HCT116 (cell line): ENCODE measurements around the gene OTULINL. TPM values are rescaled to one million over a fixed set of nuclear protein-coding genes. Genes with fewer than 3 reads are reported as not detected.

Source experiments
- ATAC-seq: fragments of 200-7000 bp; cut with Tn5 transposase; 2 replicates; pipeline ENCODE4 v1.9.1; 2020; ENCODE audit warnings: mild to moderate bottlenecking, moderate library complexity
- BruUV-seq: library from RNA; stranded (reverse); fragments of 400-500 nt; replicated peaks from 2 replicates; lab custom pipeline; 2021; lab: Mats Ljungman, UMichigan
- CTCF ChIA-PET: fragments of 300-600 bp; sonication (Branson Sonifier 250); formaldehyde crosslinking; loops from one replicate; lab custom pipeline; 2021; ENCODE audit warnings: antibody characterized with exemption; lab: Charles Lee
- POLR2A ChIA-PET: fragments of 300-600, 350-600 bp; sonication (Branson Sonifier 250); formaldehyde crosslinking; loops from one replicate; lab custom pipeline; 2021; ENCODE audit warnings: antibody characterized with exemption; lab: Charles Lee
- RAD21 ChIA-PET, 2 experiments: fragments of 300-600 bp; sonication (Branson Sonifier 250); formaldehyde crosslinking; loops; one replicate each; lab custom pipeline; 2023; ENCODE audit warnings: low total read pairs in 2 of 2; ENCODE audit not compliant: uncharacterized antibody in 2 of 2, unreplicated experiment in 2 of 2, low non-redundant PET in 1 of 2; lab: Charles Lee
- DNase-seq: peaks from one replicate; pipeline ENCODE4 v3.0.0-alpha.2; 2010; ENCODE audit warnings: low read depth, low spot score
- H2AFZ ChIP-seq: fragments of 200-600 bp; shearing (Covaris generic), sonication (generic); 2 replicates; pipeline ENCODE4 v1.6.1; 2017; ENCODE audit warnings: low read depth, mixed run types, mixed read lengths, antibody characterized with exemption, low read length; ENCODE audit not compliant: poor library complexity, severe bottlenecking
- H3K27ac ChIP-seq: 2 replicates; pipeline ENCODE4 v1.5.1; 2012; ENCODE audit warnings: low read depth, low read length
- H3K27me3 ChIP-seq: fragments of 200-600 bp; sonication (generic); 2 replicates; pipeline ENCODE4 v1.6.1; 2016; ENCODE audit warnings: mixed run types, low read length, mixed read lengths; ENCODE audit not compliant: insufficient read depth
- H3K36me3 ChIP-seq, 2 experiments: fragments of 200-500 bp in 1 of 2; fragments of 200-600 bp in 1 of 2; sonication (Bioruptor generic) in 1 of 2; sonication (generic) in 1 of 2; 2 replicates each; pipeline versions ENCODE4 v1.5.1 to v1.6.1; 2014 to 2016; ENCODE audit warnings: low read length in 2 of 2, inconsistent platforms in 1 of 2, mixed read lengths in 1 of 2, mixed run types in 1 of 2; ENCODE audit not compliant: insufficient read depth in 2 of 2, control insufficient read depth in 1 of 2
- H3K4me1 ChIP-seq, 2 experiments: fragments of 200-600 bp in 1 of 2; sonication (generic) in 1 of 2; 2 replicates each; pipeline versions ENCODE4 v1.5.1 to v1.6.1; 2012 to 2017; ENCODE audit warnings: low read length in 2 of 2, inconsistent platforms in 1 of 2, mild to moderate bottlenecking in 1 of 2, mixed read lengths in 1 of 2, mixed run types in 1 of 2, moderate library complexity in 1 of 2; ENCODE audit not compliant: insufficient read depth in 2 of 2, control insufficient read depth in 1 of 2
- H3K4me2 ChIP-seq: fragments of 200-600 bp; sonication (generic); 2 replicates; pipeline ENCODE4 v1.6.1; 2017; ENCODE audit warnings: mixed run types, low read length, mixed read lengths
- H3K4me3 ChIP-seq, 2 experiments: fragments of 200-600 bp in 1 of 2; sonication (generic) in 1 of 2; replicated peaks in 1 of 2; 2 replicates each; pipeline ENCODE4 v1.5.1; 2011 to 2016; ENCODE audit warnings: low read length in 2 of 2, control low read depth in 1 of 2, low read depth in 1 of 2, mild to moderate bottlenecking in 1 of 2, mixed read lengths in 1 of 2, mixed run types in 1 of 2
- H3K79me2 ChIP-seq: fragments of 200-600 bp; sonication (generic); 2 replicates; pipeline ENCODE4 v1.6.1; 2017; ENCODE audit warnings: mild to moderate bottlenecking, mixed run types, low read length, moderate library complexity, mixed read lengths; ENCODE audit not compliant: insufficient read depth
- H3K9ac ChIP-seq: fragments of 200-600 bp; sonication (generic); 2 replicates; pipeline ENCODE4 v1.6.1; 2016; ENCODE audit warnings: low read length, mixed read lengths
- H3K9me2 ChIP-seq: fragments of 200-600 bp; sonication (generic), shearing (Covaris generic); 2 replicates; pipeline ENCODE4 v1.6.1; 2017; ENCODE audit warnings: mixed run types, mild to moderate bottlenecking, moderate library complexity; ENCODE audit not compliant: insufficient read depth
- H3K9me3 ChIP-seq, 2 experiments: fragments of 200-500 bp in 1 of 2; fragments of 200-600 bp in 1 of 2; sonication (Bioruptor generic) in 1 of 2; sonication (generic) in 1 of 2; 2 replicates each; pipeline ENCODE4 v1.6.1; 2014 to 2017; ENCODE audit warnings: low read length in 2 of 2, mixed read lengths in 2 of 2, inconsistent platforms in 1 of 2, low read depth in 1 of 2, mild to moderate bottlenecking in 1 of 2, mixed run types in 1 of 2, moderate library complexity in 1 of 2; ENCODE audit not compliant: control insufficient read depth in 1 of 2, insufficient read depth in 1 of 2
- H4K20me1 ChIP-seq: fragments of 200-600 bp; sonication (generic), shearing (Covaris generic); 2 replicates; pipeline ENCODE4 v1.6.1; 2017; ENCODE audit warnings: mixed run types, mild to moderate bottlenecking, moderate library complexity; ENCODE audit not compliant: insufficient read depth
- EGR1 ChIP-seq: IDR thresholded peaks from 2 replicates; pipeline ENCODE4 v1.6.1; 2012; ENCODE audit warnings: low read depth
- ELF1 ChIP-seq: IDR thresholded peaks from 2 replicates; pipeline ENCODE4 v1.6.1; 2012; ENCODE audit warnings: low read depth, borderline replicate concordance
- EZH2phosphoT487 ChIP-seq: fragments of 200-600 bp; IDR thresholded peaks from 2 replicates; pipeline ENCODE4 v1.6.1; 2018; ENCODE audit warnings: antibody characterized with exemption, borderline replicate concordance
- FOSL1 ChIP-seq: IDR thresholded peaks from 2 replicates; pipeline ENCODE4 v1.6.1; 2012; ENCODE audit warnings: low read depth
- POLR2A ChIP-seq: IDR thresholded peaks from 2 replicates; pipeline ENCODE4 v1.7.0; 2011; ENCODE audit warnings: borderline replicate concordance; ENCODE audit not compliant: insufficient read depth, insufficient read length; ENCODE audit errors: extremely low read depth
- SIN3A ChIP-seq: IDR thresholded peaks from 2 replicates; pipeline ENCODE4 v1.6.1; 2012; ENCODE audit warnings: low read depth
- SP1 ChIP-seq: IDR thresholded peaks from 2 replicates; pipeline ENCODE4 v1.6.1; 2012; ENCODE audit warnings: low read depth
- SRF ChIP-seq: IDR thresholded peaks from 2 replicates; pipeline ENCODE4 v1.6.1; 2012; ENCODE audit warnings: low read depth
- TCF7L2 ChIP-seq: IDR thresholded peaks from 2 replicates; pipeline ENCODE4 v1.7.0; 2011; ENCODE audit warnings: borderline replicate concordance, inconsistent platforms; ENCODE audit not compliant: insufficient read depth, insufficient read length; ENCODE audit errors: extremely low read depth
- ZNF274 ChIP-seq: fragments of 200-500 bp; sonication (Bioruptor generic); IDR thresholded peaks from 2 replicates; pipeline ENCODE4 v1.6.1; 2014; ENCODE audit warnings: mild to moderate bottlenecking, low read depth, low read length, inconsistent platforms
- intact Hi-C: fragments of 100-400 bp; cut with micrococcal nuclease; formaldehyde crosslinking; loops from 2 replicates; pipeline ENCODE4 v1.10.0; 2022
- total RNA-seq: library from RNA; stranded (reverse); gene quantifications from one replicate; pipeline ENCODE4 v1.2.1, GENCODE V29; 2021; ENCODE audit not compliant: unreplicated experiment
- TF ChIP-seq, protein P1 (sequence below): IDR thresholded peaks from 2 replicates; pipeline ENCODE4 v1.6.1; 2012
- TF ChIP-seq, protein P2 (sequence below), 3 experiments: fragments of 200-600 bp in 1 of 3; sonication (generic) in 1 of 3; IDR thresholded peaks in 2 of 3; conservative IDR thresholded peaks in 1 of 3; 2 replicates each; pipeline ENCODE4 v1.5.1; 2012 to 2017; ENCODE audit warnings: low read depth in 2 of 3, low read length in 2 of 3, antibody characterized with exemption in 1 of 3, borderline replicate concordance in 1 of 3, control low read depth in 1 of 3, mild to moderate bottlenecking in 1 of 3, mixed read lengths in 1 of 3, mixed run types in 1 of 3, moderate library complexity in 1 of 3; ENCODE audit not compliant: insufficient read depth in 1 of 3
- TF ChIP-seq, protein P3 (sequence below): IDR thresholded peaks from 2 replicates; pipeline ENCODE4 v1.6.1; 2011; ENCODE audit warnings: mild to moderate bottlenecking, low read length, moderate library complexity; ENCODE audit not compliant: insufficient replicate concordance; ENCODE audit errors: extremely low read depth

The OTULINL gene
- total RNA-seq, 1 experiment from 2014 or later: 8.8 TPM

DNA sequence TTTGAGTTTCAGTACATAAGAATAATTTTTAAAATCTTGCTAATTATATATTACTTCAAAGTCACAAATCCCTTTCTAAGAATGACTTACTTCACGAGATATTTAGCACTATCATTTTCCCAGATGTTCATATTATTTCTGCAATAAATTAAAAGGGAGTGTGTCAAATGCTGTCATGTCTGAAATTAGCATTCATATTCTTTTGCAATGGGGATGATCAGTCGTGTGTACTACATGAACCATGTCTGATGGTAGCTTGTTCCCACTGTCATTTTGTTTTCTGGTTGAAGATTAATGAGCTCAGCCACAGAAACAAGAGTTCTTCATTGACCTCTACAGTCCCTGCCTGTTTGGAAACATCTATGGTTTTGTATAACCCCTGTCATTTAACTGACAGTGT, 30.1 kb downstream of the OTULINL start:
- ChIA-PET CTCF (no interaction called here), RAD21 (no interaction called here), POLR2A (no interaction called here)
- Histone ChIP-seq H4K20me1 (no peaks in the 10 kb centered on the region), H3K79me2 (no peaks in the 10 kb centered on the region), H3K4me3 (no peak overlapping the region), H3K27me3 (no peaks in the 10 kb centered on the region), H3K9me2 (no peaks in the 10 kb centered on the region), H3K9ac (no peak overlapping the region), H2AFZ (no peak overlapping the region), H3K27ac (no peak overlapping the region), H3K4me1 (no peaks in the 10 kb centered on the region), H3K36me3 (no peaks in the 10 kb centered on the region; a peak in 1 of 4 replicates), H3K9me3 (no peaks in the 10 kb centered on the region), H3K4me2 (no peak overlapping the region)
- TF ChIP-seq EZH2phosphoT487: no peak
- no peak for TF ChIP-seq FOSL1
- TF ChIP-seq ZNF274: no peak
- TF ChIP-seq POLR2A: no peak
- TF ChIP-seq ELF1: no peak
- no peak for TF ChIP-seq SIN3A
- TF ChIP-seq, protein P1, sequence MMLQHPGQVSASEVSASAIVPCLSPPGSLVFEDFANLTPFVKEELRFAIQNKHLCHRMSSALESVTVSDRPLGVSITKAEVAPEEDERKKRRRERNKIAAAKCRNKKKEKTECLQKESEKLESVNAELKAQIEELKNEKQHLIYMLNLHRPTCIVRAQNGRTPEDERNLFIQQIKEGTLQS: no peak
- no peak for TF ChIP-seq EGR1
- no peak for TF ChIP-seq SRF
- TF ChIP-seq, protein P2, sequence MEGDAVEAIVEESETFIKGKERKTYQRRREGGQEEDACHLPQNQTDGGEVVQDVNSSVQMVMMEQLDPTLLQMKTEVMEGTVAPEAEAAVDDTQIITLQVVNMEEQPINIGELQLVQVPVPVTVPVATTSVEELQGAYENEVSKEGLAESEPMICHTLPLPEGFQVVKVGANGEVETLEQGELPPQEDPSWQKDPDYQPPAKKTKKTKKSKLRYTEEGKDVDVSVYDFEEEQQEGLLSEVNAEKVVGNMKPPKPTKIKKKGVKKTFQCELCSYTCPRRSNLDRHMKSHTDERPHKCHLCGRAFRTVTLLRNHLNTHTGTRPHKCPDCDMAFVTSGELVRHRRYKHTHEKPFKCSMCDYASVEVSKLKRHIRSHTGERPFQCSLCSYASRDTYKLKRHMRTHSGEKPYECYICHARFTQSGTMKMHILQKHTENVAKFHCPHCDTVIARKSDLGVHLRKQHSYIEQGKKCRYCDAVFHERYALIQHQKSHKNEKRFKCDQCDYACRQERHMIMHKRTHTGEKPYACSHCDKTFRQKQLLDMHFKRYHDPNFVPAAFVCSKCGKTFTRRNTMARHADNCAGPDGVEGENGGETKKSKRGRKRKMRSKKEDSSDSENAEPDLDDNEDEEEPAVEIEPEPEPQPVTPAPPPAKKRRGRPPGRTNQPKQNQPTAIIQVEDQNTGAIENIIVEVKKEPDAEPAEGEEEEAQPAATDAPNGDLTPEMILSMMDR (IDR thresholded peaks at IDR 0.05 in 2 of 3, conservative IDR thresholded peaks at IDR 0.05 in 1 of 3; ENCODE audit: borderline replicate concordance in 1 of 3, insufficient read depth in 1 of 3, low read depth in 2 of 3, low read length in 2 of 3): no peak
- no peak for TF ChIP-seq TCF7L2
- TF ChIP-seq, protein P3, sequence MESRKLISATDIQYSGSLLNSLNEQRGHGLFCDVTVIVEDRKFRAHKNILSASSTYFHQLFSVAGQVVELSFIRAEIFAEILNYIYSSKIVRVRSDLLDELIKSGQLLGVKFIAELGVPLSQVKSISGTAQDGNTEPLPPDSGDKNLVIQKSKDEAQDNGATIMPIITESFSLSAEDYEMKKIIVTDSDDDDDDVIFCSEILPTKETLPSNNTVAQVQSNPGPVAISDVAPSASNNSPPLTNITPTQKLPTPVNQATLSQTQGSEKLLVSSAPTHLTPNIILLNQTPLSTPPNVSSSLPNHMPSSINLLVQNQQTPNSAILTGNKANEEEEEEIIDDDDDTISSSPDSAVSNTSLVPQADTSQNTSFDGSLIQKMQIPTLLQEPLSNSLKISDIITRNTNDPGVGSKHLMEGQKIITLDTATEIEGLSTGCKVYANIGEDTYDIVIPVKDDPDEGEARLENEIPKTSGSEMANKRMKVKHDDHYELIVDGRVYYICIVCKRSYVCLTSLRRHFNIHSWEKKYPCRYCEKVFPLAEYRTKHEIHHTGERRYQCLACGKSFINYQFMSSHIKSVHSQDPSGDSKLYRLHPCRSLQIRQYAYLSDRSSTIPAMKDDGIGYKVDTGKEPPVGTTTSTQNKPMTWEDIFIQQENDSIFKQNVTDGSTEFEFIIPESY: no peak
- TF ChIP-seq SP1: no peak
- no TSS peak for BruUV-seq
- intact Hi-C loops: no loop called here
- ATAC-seq (no peak), DNase-seq (no peak)
